Pancreas (tissue), 10 donors: Measurements from ENCODE around the gene STAC2. TPM values are rescaled to one million over a fixed set of nuclear protein-coding genes. Genes with fewer than 3 reads are reported as not detected.
"Not testable (repeated sequence)": the region's sequence is repeated elsewhere in the genome, so short reads cannot be mapped to it uniquely, and the experiment has no call there.

Experiments
- ATAC-seq, 4 donors: fragments of 200-7000 bp; cut with Tn5 transposase; one replicate each; pipeline versions ENCODE4 v1.8.0 to v1.9.1; 2020; ENCODE audit warnings: mild to moderate bottlenecking in 4 of 4, moderate library complexity in 4 of 4
- DNase-seq, 6 donors: peaks; one replicate each; pipeline ENCODE4 v3.0.0-alpha.2; 2020
- FAIRE-seq: peaks from 2 replicates; lab custom pipeline; 2012; peaks lifted over from hg19 to GRCh38; lab: Jason Lieb, UNC
- H3K27ac ChIP-seq, 4 donors: fragments of 200-600 bp; sonication (generic); 1 replicate in 3 of 4; 2 replicates in 1 of 4; pipeline versions ENCODE4 v1.5.0 to v1.8.0; 2020
- H3K27me3 ChIP-seq, 4 donors: fragments of 200-600 bp; one replicate each; pipeline ENCODE4 v1.8.0; 2021
- H3K36me3 ChIP-seq, 3 donors: fragments of 200-600 bp; sonication (generic) in 1 of 3; one replicate each; pipeline versions ENCODE4 v1.5.0 to v1.8.0; 2020 to 2021
- H3K4me1 ChIP-seq, 3 donors: fragments of 200-600 bp; one replicate each; pipeline ENCODE4 v1.8.0; 2021
- H3K4me3 ChIP-seq, 4 donors: fragments of 200-600 bp; sonication (generic) in 2 of 4; one replicate each; pipeline versions ENCODE4 v1.5.0 to v1.8.0; 2020 to 2021
- H3K9me3 ChIP-seq, 4 donors: fragments of 200-600 bp; one replicate each; pipeline ENCODE4 v1.8.0; 2021
- CTCF ChIP-seq, 4 donors: fragments of 200-600 bp; sonication (generic) in 3 of 4; IDR thresholded peaks; one replicate each; pipeline versions ENCODE4 v1.5.0 to v1.8.0; 2021; ENCODE audit warnings: antibody characterized with exemption in 4 of 4
- WGBS, 2 donors: extraction: QIAGEN DNeasy Blood & Tissue Kit; methylation state at CpG; one replicate each; pipeline ENCODE4 v1.1.7; 2013; 5-methylcytosine and 5-hydroxymethylcytosine counted together
- intact Hi-C, 3 donors: fragments of 100-400 bp; cut with DNase I; formaldehyde crosslinking; loops; one replicate each; pipeline versions ENCODE4 v1.11.1 to v1.14.2; 2022
- polyA plus RNA-seq, 2 donors: library from polyadenylated mRNA; stranded (reverse); fragments of 200-250 nt; gene quantifications; one replicate each; pipeline ENCODE4 v1.2.3, GENCODE V29; 2013
- total RNA-seq, 6 donors: library from RNA; stranded (reverse); fragmentation: NEBNext Ultra II Directional in 4 of 6; extraction: Animal tissue kit (Norgen Biotek cat#: 25700) in 4 of 6; gene quantifications; one replicate each; pipeline versions ENCODE4 v1.2.1 to v1.2.4, GENCODE V29; 2021 to 2023
- donor health status: healthy with polysubstance abuse.
- donor health status: DM: no; HTN: no; CAD: no; lungs with moderate emphysema.
- donor health status: DM: no; HTN: no; CAD: no.
- donor health status: control.
- donor health status: control.
- donor health status: Bipolar disorder and iron deficiency.
- donor health status: DM: yes; HTN: yes; CAD: no.
- donor health status: DM: no; HTN: no; CAD: no.
- donor health status: DM: no; HTN: no; CAD: no.
- donor health status: DM: yes; HTN: yes; CAD: no.

The STAC2 gene
- total and polyA plus RNA-seq, 8 donors: 0.07 to 0.12 (median 0.09) TPM; not detected in 3

GRCh38 chr17:39252788-39253460 lies 27.2 kb upstream of the STAC2 start:
- no peak overlapping the region for H3K27ac ChIP-seq
- ATAC-seq: no peak
- TF ChIP-seq CTCF (IDR thresholded peaks at IDR 0.05): no peak
- peaks cover 0 to 14% (median 0%) of the 10 kb centered on the region in 3 donors for H3K36me3 ChIP-seq
- intact Hi-C loops: no loop called here
- H3K9me3 ChIP-seq: no peaks in the 10 kb centered on the region
- H3K4me1 ChIP-seq: no peaks in the 10 kb centered on the region
- H3K27me3 ChIP-seq: no peaks in the 10 kb centered on the region
- WGBS, 2 donors: 81 to 82% methylated on average over 7 of the region's 7 CpGs
- DNase-seq: no peak
- no peak overlapping the region for H3K4me3 ChIP-seq
- no peak for FAIRE-seq

GRCh38 chr17:39251997-39252396 lies 26.3 kb upstream of the STAC2 start:
- H3K9me3 ChIP-seq: no peaks in the 10 kb centered on the region
- H3K36me3 ChIP-seq: peaks cover 0 to 14% (median 0%) of the 10 kb centered on the region in 3 donors
- no peak for FAIRE-seq
- no peak for TF ChIP-seq CTCF (IDR thresholded peaks at IDR 0.05)
- H3K27me3 ChIP-seq: no peaks in the 10 kb centered on the region
- no peak for ATAC-seq
- 61 to 66% methylated on average over 1 of the region's 1 CpG for WGBS, 2 donors
- no peak overlapping the region for H3K27ac ChIP-seq
- intact Hi-C loops: no loop called here
- H3K4me3 ChIP-seq: no peak overlapping the region
- H3K4me1 ChIP-seq: no peaks in the 10 kb centered on the region
- no peak for DNase-seq

GRCh38 chr17:39250076-39250475 lies 24.3 kb upstream of the STAC2 start:
- H3K27me3 ChIP-seq, intact Hi-C loops, H3K4me1 ChIP-seq, ATAC-seq, H3K9me3 ChIP-seq, H3K4me3 ChIP-seq, FAIRE-seq, DNase-seq, H3K27ac ChIP-seq: not testable (repeated sequence)
- WGBS, 2 donors: 93 to 95% methylated on average over 12 of the region's 12 CpGs
- peaks cover 0 to 14% (median 0%) of the 10 kb centered on the region in 3 donors for H3K36me3 ChIP-seq

GRCh38 chr17:39246274-39246673 lies 20.5 kb upstream of the STAC2 start:
- H3K4me1 ChIP-seq: no peaks in the 10 kb centered on the region
- no peaks in the 10 kb centered on the region for H3K9me3 ChIP-seq
- no peak overlapping the region for H3K4me3 ChIP-seq
- H3K27me3 ChIP-seq: no peaks in the 10 kb centered on the region
- 30 to 33% methylated on average over 3 of the region's 3 CpGs for WGBS, 2 donors
- no peak for FAIRE-seq
- intact Hi-C loops: no loop called here
- ATAC-seq: no peak
- H3K27ac ChIP-seq: no peak overlapping the region
- no peak for DNase-seq
- TF ChIP-seq CTCF (IDR thresholded peaks at IDR 0.05): no peak
- H3K36me3 ChIP-seq: no peaks in the 10 kb centered on the region

- 43 to 44% methylated on average over 6 of the region's 6 CpGs for WGBS, 2 donors
- no peak overlapping the region for H3K4me3 ChIP-seq
- peak; percentile 60 to 94 (median 86) for DNase-seq
- ATAC-seq: peak; percentile 81 to 98 (median 96)
- H3K36me3 ChIP-seq: no peaks in the 10 kb centered on the region
- intact Hi-C loops: no loop called here
- peak; percentile 87 to 96 (median 94) for TF ChIP-seq CTCF (IDR thresholded peaks at IDR 0.05)
- no peaks in the 10 kb centered on the region for H3K9me3 ChIP-seq
- H3K4me1 ChIP-seq: no peaks in the 10 kb centered on the region
- H3K27ac ChIP-seq: no peak overlapping the region
- H3K27me3 ChIP-seq: no peaks in the 10 kb centered on the region
- no peak for FAIRE-seq
Measured at GRCh38 chr17:39244600-39245570, 19.1 kb upstream of the STAC2 start.
